Measurements from ENCODE around the gene CSNK1E. TPM values are rescaled to one million over a fixed set of nuclear protein-coding genes. Genes with fewer than 3 reads are reported as not detected.

CSNK1E gene
- total and polyA plus RNA-seq, 9 of the 15 experiments (the other 6 are each of a cell fraction or from before 2014, with no cell fraction given), result 2.7 to 70.0 (median 41.3) TPM

DNA sequence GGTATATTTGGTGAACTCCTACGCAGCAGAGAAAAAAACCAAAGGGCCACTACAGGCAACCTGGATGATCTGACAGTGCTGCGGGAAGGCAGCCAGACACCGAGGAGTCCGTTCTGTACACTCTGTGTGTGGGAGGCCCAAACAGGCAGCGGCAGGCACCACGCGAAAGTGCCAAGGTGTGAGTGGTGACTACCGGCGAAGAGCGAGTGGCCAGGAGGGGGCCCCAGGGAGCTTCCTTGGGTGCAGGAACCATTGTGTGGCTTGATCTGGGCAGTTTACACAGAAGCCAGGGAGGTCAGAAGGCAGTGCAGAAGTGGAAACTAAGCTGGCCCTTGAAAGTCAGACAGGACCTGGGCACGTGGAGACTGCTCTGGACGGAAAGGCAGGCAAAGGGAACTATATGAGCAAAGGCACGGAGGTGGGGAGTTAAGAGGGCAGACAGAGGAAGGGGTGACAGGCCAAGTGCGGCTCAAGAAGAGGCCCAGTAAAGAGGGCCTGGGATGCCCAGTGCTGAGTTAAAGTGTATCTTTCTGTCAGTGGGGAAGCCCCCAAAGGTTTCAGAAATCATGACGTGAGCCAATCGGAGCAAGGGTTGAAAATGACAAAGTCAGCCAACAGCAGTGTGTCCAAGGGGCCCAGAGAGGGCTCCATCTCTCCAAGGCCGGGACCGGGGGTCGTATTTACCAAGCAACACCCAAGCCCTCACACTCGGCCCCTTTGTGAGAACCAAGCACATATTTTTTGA lies 55.0 kb downstream of the CSNK1E start:
- FAIRE-seq (peak; percentile 40), DNase-seq (ENCODE audit: extremely low read depth in 1 of 4, low spot score in 3 of 4) (peak; percentile 33 to 57 (median 46)), ATAC-seq (peak; percentile 87)
- intact Hi-C loops (cut with micrococcal nuclease) (loop anchor here (10.0 kb wide), 1 partner anchor 93 kb away; no protein-coding TSS in a partner anchor), in situ Hi-C loops (cut with MboI) (no loop called here)
- H3K27ac ChIP-seq (ENCODE audit: extremely low read depth, low read depth, low read length), result no peak overlapping the region
- no TSS peak for BruUV-seq (replicated peaks)
- H3K9me1 ChIP-seq (ENCODE audit: control insufficient read depth, insufficient read depth, low read length), result no peaks in the 10 kb centered on the region
- peaks cover 25 to 36% of the 10 kb centered on the region in 2 experiments for H3K4me1 ChIP-seq (replicated peaks in 1 of 2; ENCODE audit: control insufficient read depth in 2 of 2, insufficient read depth in 2 of 2, low read length in 2 of 2)
- no peak overlapping the region for H3K4me2 ChIP-seq (ENCODE audit: insufficient read depth, low read length)
- peak overlapping the region in 1 of 2 experiments; percentile 27; a peak in 1 of 4 replicates for H3K9ac ChIP-seq (ENCODE audit: insufficient read depth in 1 of 2, low read depth in 2 of 2, low read length in 2 of 2)
- ChIA-PET POLR2A (interaction anchor here (0.6 kb wide), 1 partner anchor 395 kb away, joined by 3 read pairs; no protein-coding TSS in a partner anchor), CTCF (ENCODE audit: low intra/inter-chr PET ratio) (no interaction called here)
- no peaks in the 10 kb centered on the region for H4K20me1 ChIP-seq (replicated peaks; ENCODE audit: control insufficient read depth, insufficient read depth, low read length)
- WGBS (ENCODE audit: insufficient coverage, low coverage, missing lambda C conversion rate), result 64% methylated on average over 18 of the region's 20 CpGs
- H3K36me3 ChIP-seq (ENCODE audit: control insufficient read depth, insufficient read depth, low read length), result peaks cover 16% of the 10 kb centered on the region; the same call in 2 of the 3 replicates
- H3K27me3 ChIP-seq (ENCODE audit: control insufficient read depth in 2 of 2, insufficient read depth in 2 of 2, low read length in 2 of 2), result no peaks in the 10 kb centered on the region
- H3K9me3 ChIP-seq (replicated peaks; ENCODE audit: control insufficient read depth, insufficient read depth, low read depth, low read length), result no peaks in the 10 kb centered on the region
- H3K4me3 ChIP-seq, result no peak overlapping the region
- H3K79me2 ChIP-seq (ENCODE audit: control insufficient read depth, insufficient read depth, low read length), result peaks cover 46% of the 10 kb centered on the region
- H2AFZ ChIP-seq (ENCODE audit: low read depth, low read length), result no peak overlapping the region
- TF ChIP-seq SMC3 (conservative IDR thresholded peaks at IDR 0.05; ENCODE audit: insufficient read depth, low read depth, low read length) (peak; percentile 40; the same call in 1 of the 2 replicates), ARHGAP35 (IDR thresholded peaks at IDR 0.05; ENCODE audit: partially characterized antibody) (no peak), RAD21 (CRISPR knock-in tag; conservative IDR thresholded peaks at IDR 0.05 in 1 of 2, IDR thresholded peaks at IDR 0.05 in 1 of 2) (peak in 1 of 2 experiments; percentile 58; a peak in 2 of 4 replicates), IFI16 (CRISPR knock-in tag; IDR thresholded peaks at IDR 0.05) (no peak)
- TF ChIP-seq, protein P1, sequence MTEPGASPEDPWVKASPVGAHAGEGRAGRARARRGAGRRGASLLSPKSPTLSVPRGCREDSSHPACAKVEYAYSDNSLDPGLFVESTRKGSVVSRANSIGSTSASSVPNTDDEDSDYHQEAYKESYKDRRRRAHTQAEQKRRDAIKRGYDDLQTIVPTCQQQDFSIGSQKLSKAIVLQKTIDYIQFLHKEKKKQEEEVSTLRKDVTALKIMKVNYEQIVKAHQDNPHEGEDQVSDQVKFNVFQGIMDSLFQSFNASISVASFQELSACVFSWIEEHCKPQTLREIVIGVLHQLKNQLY (CRISPR knock-in tag; conservative IDR thresholded peaks at IDR 0.05), result no peak
- TF ChIP-seq, protein P2, sequence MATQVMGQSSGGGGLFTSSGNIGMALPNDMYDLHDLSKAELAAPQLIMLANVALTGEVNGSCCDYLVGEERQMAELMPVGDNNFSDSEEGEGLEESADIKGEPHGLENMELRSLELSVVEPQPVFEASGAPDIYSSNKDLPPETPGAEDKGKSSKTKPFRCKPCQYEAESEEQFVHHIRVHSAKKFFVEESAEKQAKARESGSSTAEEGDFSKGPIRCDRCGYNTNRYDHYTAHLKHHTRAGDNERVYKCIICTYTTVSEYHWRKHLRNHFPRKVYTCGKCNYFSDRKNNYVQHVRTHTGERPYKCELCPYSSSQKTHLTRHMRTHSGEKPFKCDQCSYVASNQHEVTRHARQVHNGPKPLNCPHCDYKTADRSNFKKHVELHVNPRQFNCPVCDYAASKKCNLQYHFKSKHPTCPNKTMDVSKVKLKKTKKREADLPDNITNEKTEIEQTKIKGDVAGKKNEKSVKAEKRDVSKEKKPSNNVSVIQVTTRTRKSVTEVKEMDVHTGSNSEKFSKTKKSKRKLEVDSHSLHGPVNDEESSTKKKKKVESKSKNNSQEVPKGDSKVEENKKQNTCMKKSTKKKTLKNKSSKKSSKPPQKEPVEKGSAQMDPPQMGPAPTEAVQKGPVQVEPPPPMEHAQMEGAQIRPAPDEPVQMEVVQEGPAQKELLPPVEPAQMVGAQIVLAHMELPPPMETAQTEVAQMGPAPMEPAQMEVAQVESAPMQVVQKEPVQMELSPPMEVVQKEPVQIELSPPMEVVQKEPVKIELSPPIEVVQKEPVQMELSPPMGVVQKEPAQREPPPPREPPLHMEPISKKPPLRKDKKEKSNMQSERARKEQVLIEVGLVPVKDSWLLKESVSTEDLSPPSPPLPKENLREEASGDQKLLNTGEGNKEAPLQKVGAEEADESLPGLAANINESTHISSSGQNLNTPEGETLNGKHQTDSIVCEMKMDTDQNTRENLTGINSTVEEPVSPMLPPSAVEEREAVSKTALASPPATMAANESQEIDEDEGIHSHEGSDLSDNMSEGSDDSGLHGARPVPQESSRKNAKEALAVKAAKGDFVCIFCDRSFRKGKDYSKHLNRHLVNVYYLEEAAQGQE (IDR thresholded peaks at IDR 0.05; ENCODE audit: borderline replicate concordance), result peak; percentile 57; the same call in 1 of the 2 replicates
- TF ChIP-seq, protein P2 (CRISPR knock-in tag; IDR thresholded peaks at IDR 0.05; ENCODE audit: low read depth), result no peak
- TF ChIP-seq, protein P3, sequence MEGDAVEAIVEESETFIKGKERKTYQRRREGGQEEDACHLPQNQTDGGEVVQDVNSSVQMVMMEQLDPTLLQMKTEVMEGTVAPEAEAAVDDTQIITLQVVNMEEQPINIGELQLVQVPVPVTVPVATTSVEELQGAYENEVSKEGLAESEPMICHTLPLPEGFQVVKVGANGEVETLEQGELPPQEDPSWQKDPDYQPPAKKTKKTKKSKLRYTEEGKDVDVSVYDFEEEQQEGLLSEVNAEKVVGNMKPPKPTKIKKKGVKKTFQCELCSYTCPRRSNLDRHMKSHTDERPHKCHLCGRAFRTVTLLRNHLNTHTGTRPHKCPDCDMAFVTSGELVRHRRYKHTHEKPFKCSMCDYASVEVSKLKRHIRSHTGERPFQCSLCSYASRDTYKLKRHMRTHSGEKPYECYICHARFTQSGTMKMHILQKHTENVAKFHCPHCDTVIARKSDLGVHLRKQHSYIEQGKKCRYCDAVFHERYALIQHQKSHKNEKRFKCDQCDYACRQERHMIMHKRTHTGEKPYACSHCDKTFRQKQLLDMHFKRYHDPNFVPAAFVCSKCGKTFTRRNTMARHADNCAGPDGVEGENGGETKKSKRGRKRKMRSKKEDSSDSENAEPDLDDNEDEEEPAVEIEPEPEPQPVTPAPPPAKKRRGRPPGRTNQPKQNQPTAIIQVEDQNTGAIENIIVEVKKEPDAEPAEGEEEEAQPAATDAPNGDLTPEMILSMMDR (IDR thresholded peaks at IDR 0.05 in 2 of 3, conservative IDR thresholded peaks at IDR 0.05 in 1 of 3; ENCODE audit: insufficient read depth in 2 of 3, low read depth in 1 of 3, low read length in 3 of 3), result peak; percentile 62 to 73 (median 66)
